ENCODE measurements around the gene TBL3. TPM values are rescaled to one million over a fixed set of nuclear protein-coding genes. Genes with fewer than 3 reads are reported as not detected.

Gene TBL3
- total and polyA plus RNA-seq, 9 of the 15 experiments (the other 6 are each of a cell fraction or from before 2014, with no cell fraction given) = 0.97 to 117 (median 24.5) TPM

GRCh38 chr16:1963806-1964505 is 7.9 kb upstream of the TBL3 start (continued):
- peak; percentile 42; the same call in 1 of the 2 replicates for TF ChIP-seq ZBTB40 (IDR thresholded peaks at IDR 0.05)
- TF ChIP-seq ZBTB40 (CRISPR knock-in tag; IDR thresholded peaks at IDR 0.05) = no peak; the same call in 1 of the 2 replicates
- no peak; the same call in 1 of the 2 replicates for TF ChIP-seq TEAD4 (IDR thresholded peaks at IDR 0.05; ENCODE audit: low read length)
- TF ChIP-seq TEAD4 (CRISPR knock-in tag; IDR thresholded peaks at IDR 0.05; ENCODE audit: borderline replicate concordance) = no peak
- TF ChIP-seq MBD1 (CRISPR knock-in tag; IDR thresholded peaks at IDR 0.05) = no peak
- TF ChIP-seq FUS (optimal IDR thresholded peaks at IDR 0.05; ENCODE audit: low read depth, low read length) = peak; percentile 77
- TF ChIP-seq ARID1B (IDR thresholded peaks at IDR 0.05) = no peak
- TF ChIP-seq HLTF (IDR thresholded peaks at IDR 0.05) = no peak
- no peak for TF ChIP-seq NONO (IDR thresholded peaks at IDR 0.05; ENCODE audit: low read depth in 2 of 2, low read length in 1 of 2)
- TF ChIP-seq ZNF398 (CRISPR knock-in tag; IDR thresholded peaks at IDR 0.05) = no peak
- peak; percentile 54; the same call in 1 of the 2 replicates for TF ChIP-seq ZNF263 (CRISPR knock-in tag; IDR thresholded peaks at IDR 0.05; ENCODE audit: borderline replicate concordance)
- TF ChIP-seq HDGF (IDR thresholded peaks at IDR 0.05) = 0 out of 2 replicates have a peak, but pooled peaks have one; percentile 21
- TF ChIP-seq ZBTB1 (CRISPR knock-in tag; IDR thresholded peaks at IDR 0.05; ENCODE audit: borderline replicate concordance, low read depth) = no peak
- TF ChIP-seq ELK1 (CRISPR knock-in tag; IDR thresholded peaks at IDR 0.05) = no peak
- no peak; the same call in none of the 2 replicates for TF ChIP-seq POLR2A (conservative IDR thresholded peaks at IDR 0.05)
